ENCODE measurements around the gene TMEM131L. TPM values are rescaled to one million over a fixed set of nuclear protein-coding genes. Genes with fewer than 3 reads are reported as not detected.
A peak's percentile ranks its signal among the peaks of the same experiment; 100 is the strongest.

Gene TMEM131L
- total RNA-seq, 2 experiments from 2014 or later, result 51.7 to 52.4 TPM

- peaks cover 35% of the 10 kb centered on the region for H3K36me3 Mint-ChIP-seq (ENCODE audit: low read depth)
- POLR2A ChIA-PET, result interaction anchor here (0.7 to 1.3 kb wide), 2 partner anchors 21 to 64 kb away, joined by 3 read pairs; no protein-coding TSS in a partner anchor
- intact Hi-C loops (cut with micrococcal nuclease), result no loop called here
Observed at GRCh38 chr4:153553155-153553818, 87.1 kb downstream of the TMEM131L start.

GRCh38 chr4:153553819-153554170 lies 87.6 kb downstream of the TMEM131L start:
- peaks cover 38% of the 10 kb centered on the region for H3K36me3 Mint-ChIP-seq (ENCODE audit: low read depth)

More at GRCh38 chr4:153553155-153553818, 87.1 kb downstream of the TMEM131L start:
- TF ChIP-seq CTCF (IDR thresholded peaks at IDR 0.05), result no peak
- DNase-seq (no peak), ATAC-seq (no peak)
- Mint-ChIP-seq H3K9me3 (no peaks in the 10 kb centered on the region), H3K4me1 (ENCODE audit: low read depth) (peaks cover 53% of the 10 kb centered on the region), H3K27me3 (no peaks in the 10 kb centered on the region), H3K27ac (peak overlapping the region; percentile 63), H3K4me3 (no peak overlapping the region)
- CTCF ChIA-PET, result interaction anchor here (2.1 kb wide), 1 partner anchor 21 kb away, joined by 4 read pairs; no protein-coding TSS in a partner anchor

GRCh38 chr4:153555730-153556434 lies 89.7 kb downstream of the TMEM131L start:
- ChIA-PET POLR2A (interaction anchor here (0.6 to 1.4 kb wide), 4 partner anchors 13 to 90 kb away, joined by 3 to 4 read pairs (median 3); partner anchors contain the start of gene TMEM131L), CTCF (interaction anchor here (0.8 to 1.0 kb wide), 3 partner anchors 12 to 123 kb away, joined by 3 to 4 read pairs (median 3); no protein-coding TSS in a partner anchor)
- Mint-ChIP-seq H3K9me3 (peaks cover 4% of the 10 kb centered on the region), H3K4me1 (ENCODE audit: low read depth) (peaks cover 46% of the 10 kb centered on the region), H3K36me3 (ENCODE audit: low read depth) (peaks cover 53% of the 10 kb centered on the region), H3K27ac (peak overlapping the region; percentile 82), H3K4me3 (no peak overlapping the region), H3K27me3 (no peaks in the 10 kb centered on the region)
- no peak for TF ChIP-seq CTCF (IDR thresholded peaks at IDR 0.05)
- intact Hi-C loops (cut with micrococcal nuclease), result no loop called here
- ATAC-seq (no peak), DNase-seq (no peak)

More at GRCh38 chr4:153553819-153554170, 87.6 kb downstream of the TMEM131L start:
- Mint-ChIP-seq H3K27ac (no peak overlapping the region), H3K27me3 (no peaks in the 10 kb centered on the region), H3K9me3 (no peaks in the 10 kb centered on the region), H3K4me1 (ENCODE audit: low read depth) (peaks cover 48% of the 10 kb centered on the region), H3K4me3 (no peak overlapping the region)
- intact Hi-C loops (cut with micrococcal nuclease), result no loop called here
- DNase-seq (no peak), ATAC-seq (no peak)
- ChIA-PET CTCF (interaction anchor here (1.1 to 2.1 kb wide), 2 partner anchors 21 to 89 kb away, joined by 3 to 4 read pairs; no protein-coding TSS in a partner anchor), POLR2A (interaction anchor here (0.7 to 1.3 kb wide), 2 partner anchors 20 to 64 kb away, joined by 3 read pairs; no protein-coding TSS in a partner anchor)
- TF ChIP-seq CTCF (IDR thresholded peaks at IDR 0.05), result no peak

GRCh38 chr4:153556435-153556815 lies 90.3 kb downstream of the TMEM131L start:
- Mint-ChIP-seq H3K9me3 (peaks cover 7% of the 10 kb centered on the region), H3K4me1 (ENCODE audit: low read depth) (peaks cover 48% of the 10 kb centered on the region), H3K36me3 (ENCODE audit: low read depth) (peaks cover 55% of the 10 kb centered on the region), H3K4me3 (no peak overlapping the region), H3K27me3 (no peaks in the 10 kb centered on the region), H3K27ac (peak overlapping the region; percentile 82)
- ATAC-seq (no peak), DNase-seq (no peak)
- ChIA-PET POLR2A (interaction anchor here (0.6 kb wide), 1 partner anchor 14 kb away, joined by 3 read pairs; no protein-coding TSS in a partner anchor), CTCF (interaction anchor here (0.8 to 1.0 kb wide), 3 partner anchors 12 to 123 kb away, joined by 3 to 4 read pairs (median 3); no protein-coding TSS in a partner anchor)
- TF ChIP-seq CTCF (IDR thresholded peaks at IDR 0.05), result no peak
- intact Hi-C loops (cut with micrococcal nuclease), result no loop called here
